Measurements from ENCODE around the gene USP33. TPM values are rescaled to one million over a fixed set of nuclear protein-coding genes. Genes with fewer than 3 reads are reported as not detected.

USP33 gene
- total and polyA plus RNA-seq, 2 of the 13 experiments (the other 11 are each of a cell fraction or from before 2014, with no cell fraction given): 32.0 to 49.1 TPM

GRCh38 chr1:77673716-77674355 lies 85.8 kb downstream of the USP33 start (continued):
- TF ChIP-seq SOX13 (IDR thresholded peaks at IDR 0.05) (no peak), SOX13 (CRISPR knock-in tag; conservative IDR thresholded peaks at IDR 0.05 in 1 of 2, IDR thresholded peaks at IDR 0.05 in 1 of 2) (no peak), ARNT (IDR thresholded peaks at IDR 0.05) (no peak), HIVEP1 (CRISPR knock-in tag; IDR thresholded peaks at IDR 0.05) (no peak), CBFB (CRISPR knock-in tag; IDR thresholded peaks at IDR 0.05) (no peak), U2AF1 (optimal IDR thresholded peaks at IDR 0.05; ENCODE audit: low read depth, low read length) (no peak), DMAP1 (CRISPR knock-in tag; IDR thresholded peaks at IDR 0.05) (no peak), BRCA1 (CRISPR knock-in tag; IDR thresholded peaks at IDR 0.05) (no peak)

DNA sequence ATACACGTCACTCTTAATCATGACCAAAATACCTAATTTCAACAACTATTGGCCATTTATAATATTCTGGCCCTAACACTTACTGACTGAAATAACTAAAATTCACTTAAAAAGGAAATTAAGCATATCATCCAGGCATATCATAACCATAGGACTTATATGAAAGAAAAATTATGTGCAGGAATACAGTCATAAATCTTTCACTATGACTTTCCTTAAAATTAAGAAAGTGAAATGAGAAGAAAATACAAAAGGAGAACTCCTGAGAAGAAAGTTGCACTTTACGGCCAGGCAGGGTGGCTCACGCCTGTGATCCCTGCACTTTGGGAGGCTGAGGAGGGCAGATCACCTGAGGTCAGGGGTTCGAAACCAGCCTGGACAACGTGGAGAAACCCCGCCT lies 86.6 kb downstream of the USP33 start:
- no peak for ATAC-seq
- 93% methylated on average over 6 of the region's 6 CpGs for WGBS (ENCODE audit: low lambda C conversion rate)
- TF ChIP-seq SATB2 (CRISPR knock-in tag; IDR thresholded peaks at IDR 0.05) (no peak), PRDM15 (CRISPR knock-in tag; IDR thresholded peaks at IDR 0.05) (no peak), NRL (CRISPR knock-in tag; IDR thresholded peaks at IDR 0.05; ENCODE audit: borderline replicate concordance) (no peak), KLF12 (CRISPR knock-in tag; IDR thresholded peaks at IDR 0.05; ENCODE audit: borderline replicate concordance) (no peak), TOPORS (CRISPR knock-in tag; IDR thresholded peaks at IDR 0.05) (no peak), LRRFIP1 (CRISPR knock-in tag; conservative IDR thresholded peaks at IDR 0.05) (no peak), ZNF292 (CRISPR knock-in tag; IDR thresholded peaks at IDR 0.05; ENCODE audit: borderline replicate concordance, low read depth) (no peak), SOX5 (CRISPR knock-in tag; IDR thresholded peaks at IDR 0.05; ENCODE audit: borderline replicate concordance) (no peak), ZNF136 (CRISPR knock-in tag; IDR thresholded peaks at IDR 0.05; ENCODE audit: low read depth) (no peak), ZNF264 (CRISPR knock-in tag; IDR thresholded peaks at IDR 0.05) (no peak)

More for the DNA sequence above, 86.6 kb downstream of the USP33 start:
- no peak for FAIRE-seq
- POLR2A ChIA-PET: no interaction called here
- Histone ChIP-seq H2AFZ (ENCODE audit: low read length) (no peak overlapping the region), H3K27me3 (ENCODE audit: control insufficient read depth in 1 of 2, insufficient read depth in 2 of 2, low read length in 2 of 2) (no peaks in the 10 kb centered on the region), H4K20me1 (ENCODE audit: insufficient read depth, low read length) (peaks cover 32% of the 10 kb centered on the region), H3K9me3 (ENCODE audit: low read length) (no peaks in the 10 kb centered on the region), H3K36me3 (replicated peaks in 1 of 2; ENCODE audit: control insufficient read depth in 1 of 2, insufficient read depth in 2 of 2, low read length in 2 of 2) (peaks cover 0 to 5% of the 10 kb centered on the region in 2 experiments; a peak in 1 of 5 replicates), H3K4me3 (replicated peaks in 1 of 3; ENCODE audit: insufficient read depth in 1 of 3, low read depth in 2 of 3, low read length in 3 of 3) (no peak overlapping the region), H3K4me2 (ENCODE audit: low read depth, low read length) (no peak overlapping the region), H3K27ac (ENCODE audit: extremely low read length, insufficient read depth, low read length) (no peak overlapping the region), H3K4me1 (ENCODE audit: insufficient read depth, low read length) (peaks cover 44% of the 10 kb centered on the region), H3K9ac (ENCODE audit: insufficient read depth, low read depth, low read length) (no peak overlapping the region), H3K79me2 (ENCODE audit: insufficient read depth, low read length) (peaks cover 98% of the 10 kb centered on the region)
- intact Hi-C loops (cut with micrococcal nuclease; ENCODE audit: unreplicated experiment): no loop called here
- no peak for DNase-seq (ENCODE audit: low spot score)
- CTCF ChIA-PET (ENCODE audit: low intra/inter-chr PET ratio, low total read pairs): no interaction called here
- no TSS peak for BruUV-seq (replicated peaks)
- in situ Hi-C loops (cut with HindIII; ENCODE audit: extremely low pct_ligation_motif_present, low pct_unique_long_range_greater_than_20kb): no loop called here
